HEK293 (cell line): ENCODE measurements around the gene RGL4.

Experiments used
- CTCF ChIA-PET: fragments of 350-600 bp; formaldehyde crosslinking; extraction: SDS; loops from one replicate; lab custom pipeline; 2021; ENCODE audit warnings: antibody characterized with exemption; lab: Yijun Ruan, JAX
- POLR2A ChIA-PET: fragments of 300-600 bp; formaldehyde crosslinking; extraction: SDS; loops from one replicate; lab custom pipeline; 2020; ENCODE audit warnings: antibody characterized with exemption, inconsistent platforms; lab: Yijun Ruan, JAX
- H3K27ac ChIP-seq: fragments of 200-500 bp; sonication (Bioruptor generic); 2 replicates; pipeline ENCODE4 v1.5.1; 2014; ENCODE audit warnings: low read depth, low read length, control low read depth, inconsistent platforms; ENCODE audit errors: extremely low read depth
- H3K36me3 ChIP-seq, 2 experiments: fragments of 200-500 bp in 1 of 2; sonication (Bioruptor generic) in 1 of 2; 1 replicate in 1 of 2; 2 replicates in 1 of 2; pipeline ENCODE4 v1.5.1; 2014 to 2017; ENCODE audit warnings: inconsistent platforms in 2 of 2, low read length in 2 of 2; ENCODE audit not compliant: control insufficient read depth in 2 of 2, insufficient read depth in 1 of 2
- H3K4me1 ChIP-seq: fragments of 200-500 bp; sonication (Bioruptor generic); 2 replicates; pipeline ENCODE4 v1.5.1; 2014; ENCODE audit warnings: mild to moderate bottlenecking, low read length, inconsistent platforms; ENCODE audit not compliant: control insufficient read depth, insufficient read depth
- H3K4me3 ChIP-seq: 2 replicates; pipeline ENCODE4 v1.5.1; 2011; ENCODE audit warnings: low read depth, mild to moderate bottlenecking, control low read depth, low read length, moderate library complexity
- H3K9me3 ChIP-seq: fragments of 200-500 bp; sonication (Bioruptor generic); 2 replicates; pipeline ENCODE4 v1.5.1; 2014; ENCODE audit warnings: low read depth, low read length, inconsistent platforms; ENCODE audit not compliant: control insufficient read depth, insufficient read depth
- BCL11B ChIP-seq: fragments of 450-650 bp; formaldehyde crosslinking; IDR thresholded peaks from 2 replicates; pipeline ENCODE4 v1.5.1; 2016; ENCODE audit warnings: low read depth, missing biosample characterization, missing genetic modification characterization
- GFI1B ChIP-seq: fragments of 450-650 bp; formaldehyde crosslinking; IDR thresholded peaks from 2 replicates; pipeline ENCODE4 v1.5.1; 2016; ENCODE audit warnings: missing biosample characterization, missing genetic modification characterization
- GLIS2 ChIP-seq: fragments of 450-650 bp; formaldehyde crosslinking; IDR thresholded peaks from 2 replicates; pipeline ENCODE4 v1.5.1; 2016; ENCODE audit warnings: missing biosample characterization, missing genetic modification characterization
- KLF16 ChIP-seq: fragments of 450-650 bp; formaldehyde crosslinking; IDR thresholded peaks from 2 replicates; pipeline ENCODE4 v1.5.1; 2017; ENCODE audit warnings: missing biosample characterization, missing genetic modification characterization
- MZF1 ChIP-seq: fragments of 450-650 bp; formaldehyde crosslinking; IDR thresholded peaks from 2 replicates; pipeline ENCODE4 v1.5.1; 2017; ENCODE audit warnings: missing biosample characterization, missing genetic modification characterization, borderline replicate concordance
- ZNF138 ChIP-seq: fragments of 450-650 bp; formaldehyde crosslinking; IDR thresholded peaks from 2 replicates; pipeline ENCODE4 v1.5.1; 2016; ENCODE audit warnings: missing biosample characterization, missing genetic modification characterization, borderline replicate concordance
- ZNF214 ChIP-seq: fragments of 450-650 bp; formaldehyde crosslinking; IDR thresholded peaks from 2 replicates; pipeline ENCODE4 v1.5.1; 2017; ENCODE audit warnings: missing biosample characterization, mild to moderate bottlenecking, missing genetic modification characterization, borderline replicate concordance
- ZNF324 ChIP-seq: fragments of 450-650 bp; formaldehyde crosslinking; IDR thresholded peaks from 2 replicates; pipeline ENCODE4 v1.5.1; 2016; ENCODE audit warnings: missing biosample characterization, missing genetic modification characterization
- ZNF521 ChIP-seq: fragments of 450-650 bp; formaldehyde crosslinking; IDR thresholded peaks from 2 replicates; pipeline ENCODE4 v1.5.1; 2017; ENCODE audit warnings: missing biosample characterization, mild to moderate bottlenecking, missing genetic modification characterization
- ZNF530 ChIP-seq: fragments of 450-650 bp; formaldehyde crosslinking; IDR thresholded peaks from 2 replicates; pipeline ENCODE4 v1.5.1; 2016; ENCODE audit warnings: low read depth, missing biosample characterization, missing genetic modification characterization
- ZNF585B ChIP-seq: fragments of 450-650 bp; formaldehyde crosslinking; IDR thresholded peaks from 2 replicates; pipeline ENCODE4 v1.5.1; 2016; ENCODE audit warnings: missing biosample characterization, missing genetic modification characterization
- ZNF610 ChIP-seq: fragments of 450-650 bp; formaldehyde crosslinking; IDR thresholded peaks from 2 replicates; pipeline ENCODE4 v1.5.1; 2016; ENCODE audit warnings: missing biosample characterization, missing genetic modification characterization, borderline replicate concordance
- ZNF654 ChIP-seq: fragments of 450-650 bp; formaldehyde crosslinking; IDR thresholded peaks from 2 replicates; pipeline ENCODE4 v1.5.1; 2016; ENCODE audit warnings: low read depth, missing biosample characterization, missing genetic modification characterization
- ZNF664 ChIP-seq: fragments of 450-650 bp; formaldehyde crosslinking; IDR thresholded peaks from 2 replicates; pipeline ENCODE4 v1.5.1; 2016; ENCODE audit warnings: missing biosample characterization, missing genetic modification characterization
- ZNF76 ChIP-seq: fragments of 450-650 bp; formaldehyde crosslinking; IDR thresholded peaks from 2 replicates; pipeline ENCODE4; 2016; ENCODE audit warnings: low read depth, missing biosample characterization, missing genetic modification characterization, borderline replicate concordance
- TF ChIP-seq, protein P1 (sequence below): IDR thresholded peaks from 2 replicates; pipeline ENCODE4 v1.6.1; 2011; ENCODE audit warnings: mild to moderate bottlenecking, low read depth, low read length, borderline replicate concordance
- TF ChIP-seq, protein P2 (sequence below): fragments of 450-650 bp; formaldehyde crosslinking; IDR thresholded peaks from 2 replicates; pipeline ENCODE4 v1.5.1; 2016; ENCODE audit warnings: missing biosample characterization, missing genetic modification characterization
- TF ChIP-seq, protein P3 (sequence below): fragments of 450-650 bp; formaldehyde crosslinking; IDR thresholded peaks from 2 replicates; pipeline ENCODE4 v1.5.1; 2016; ENCODE audit warnings: missing biosample characterization, missing genetic modification characterization
- TF ChIP-seq, protein P4 (sequence below): fragments of 450-650 bp; formaldehyde crosslinking; IDR thresholded peaks from 2 replicates; pipeline ENCODE4 v1.5.1; 2016; ENCODE audit warnings: missing biosample characterization, missing genetic modification characterization

RGL4 gene

DNA sequence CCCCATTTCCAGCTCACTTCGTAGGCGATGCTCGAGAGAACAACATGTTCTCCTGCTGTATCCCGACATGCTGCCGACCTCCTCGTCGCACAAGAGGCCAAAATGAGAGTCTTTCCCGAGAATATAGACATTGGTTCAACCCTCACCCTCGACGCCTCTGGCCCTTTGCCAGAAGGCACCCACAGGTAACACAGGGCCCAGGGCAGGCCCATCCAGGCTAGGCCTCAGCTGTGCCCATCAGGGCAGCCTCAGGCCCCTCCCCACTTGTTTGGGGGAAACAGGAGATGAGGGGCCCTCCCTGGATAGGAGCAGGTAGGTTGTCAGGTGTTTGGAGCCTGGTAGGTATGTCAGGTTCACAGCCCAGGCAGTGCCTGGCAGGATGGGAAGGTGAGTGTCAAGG is 2.7 kb upstream of the RGL4 start:
- Histone ChIP-seq H3K4me3 (no peak overlapping the region), H3K4me1 (no peaks in the 10 kb centered on the region), H3K27ac (no peak overlapping the region), H3K36me3 (peaks cover 0 to 89% of the 10 kb centered on the region in 2 experiments; a peak in 1 of 3 replicates)
- POLR2A ChIA-PET = no interaction called here
- no peak for TF ChIP-seq ZNF530
- no peak for TF ChIP-seq GLIS2 (tag by site-specific recombination)
- TF ChIP-seq, protein P1, sequence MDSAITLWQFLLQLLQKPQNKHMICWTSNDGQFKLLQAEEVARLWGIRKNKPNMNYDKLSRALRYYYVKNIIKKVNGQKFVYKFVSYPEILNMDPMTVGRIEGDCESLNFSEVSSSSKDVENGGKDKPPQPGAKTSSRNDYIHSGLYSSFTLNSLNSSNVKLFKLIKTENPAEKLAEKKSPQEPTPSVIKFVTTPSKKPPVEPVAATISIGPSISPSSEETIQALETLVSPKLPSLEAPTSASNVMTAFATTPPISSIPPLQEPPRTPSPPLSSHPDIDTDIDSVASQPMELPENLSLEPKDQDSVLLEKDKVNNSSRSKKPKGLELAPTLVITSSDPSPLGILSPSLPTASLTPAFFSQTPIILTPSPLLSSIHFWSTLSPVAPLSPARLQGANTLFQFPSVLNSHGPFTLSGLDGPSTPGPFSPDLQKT = no peak
- no peak for TF ChIP-seq ZNF610 (tag by site-specific recombination)
- no peak for TF ChIP-seq KLF16 (tag by site-specific recombination)
- TF ChIP-seq, protein P2, sequence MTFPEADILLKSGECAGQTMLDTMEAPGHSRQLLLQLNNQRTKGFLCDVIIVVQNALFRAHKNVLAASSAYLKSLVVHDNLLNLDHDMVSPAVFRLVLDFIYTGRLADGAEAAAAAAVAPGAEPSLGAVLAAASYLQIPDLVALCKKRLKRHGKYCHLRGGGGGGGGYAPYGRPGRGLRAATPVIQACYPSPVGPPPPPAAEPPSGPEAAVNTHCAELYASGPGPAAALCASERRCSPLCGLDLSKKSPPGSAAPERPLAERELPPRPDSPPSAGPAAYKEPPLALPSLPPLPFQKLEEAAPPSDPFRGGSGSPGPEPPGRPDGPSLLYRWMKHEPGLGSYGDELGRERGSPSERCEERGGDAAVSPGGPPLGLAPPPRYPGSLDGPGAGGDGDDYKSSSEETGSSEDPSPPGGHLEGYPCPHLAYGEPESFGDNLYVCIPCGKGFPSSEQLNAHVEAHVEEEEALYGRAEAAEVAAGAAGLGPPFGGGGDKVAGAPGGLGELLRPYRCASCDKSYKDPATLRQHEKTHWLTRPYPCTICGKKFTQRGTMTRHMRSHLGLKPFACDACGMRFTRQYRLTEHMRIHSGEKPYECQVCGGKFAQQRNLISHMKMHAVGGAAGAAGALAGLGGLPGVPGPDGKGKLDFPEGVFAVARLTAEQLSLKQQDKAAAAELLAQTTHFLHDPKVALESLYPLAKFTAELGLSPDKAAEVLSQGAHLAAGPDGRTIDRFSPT (tag by site-specific recombination) = no peak
- TF ChIP-seq, protein P3, sequence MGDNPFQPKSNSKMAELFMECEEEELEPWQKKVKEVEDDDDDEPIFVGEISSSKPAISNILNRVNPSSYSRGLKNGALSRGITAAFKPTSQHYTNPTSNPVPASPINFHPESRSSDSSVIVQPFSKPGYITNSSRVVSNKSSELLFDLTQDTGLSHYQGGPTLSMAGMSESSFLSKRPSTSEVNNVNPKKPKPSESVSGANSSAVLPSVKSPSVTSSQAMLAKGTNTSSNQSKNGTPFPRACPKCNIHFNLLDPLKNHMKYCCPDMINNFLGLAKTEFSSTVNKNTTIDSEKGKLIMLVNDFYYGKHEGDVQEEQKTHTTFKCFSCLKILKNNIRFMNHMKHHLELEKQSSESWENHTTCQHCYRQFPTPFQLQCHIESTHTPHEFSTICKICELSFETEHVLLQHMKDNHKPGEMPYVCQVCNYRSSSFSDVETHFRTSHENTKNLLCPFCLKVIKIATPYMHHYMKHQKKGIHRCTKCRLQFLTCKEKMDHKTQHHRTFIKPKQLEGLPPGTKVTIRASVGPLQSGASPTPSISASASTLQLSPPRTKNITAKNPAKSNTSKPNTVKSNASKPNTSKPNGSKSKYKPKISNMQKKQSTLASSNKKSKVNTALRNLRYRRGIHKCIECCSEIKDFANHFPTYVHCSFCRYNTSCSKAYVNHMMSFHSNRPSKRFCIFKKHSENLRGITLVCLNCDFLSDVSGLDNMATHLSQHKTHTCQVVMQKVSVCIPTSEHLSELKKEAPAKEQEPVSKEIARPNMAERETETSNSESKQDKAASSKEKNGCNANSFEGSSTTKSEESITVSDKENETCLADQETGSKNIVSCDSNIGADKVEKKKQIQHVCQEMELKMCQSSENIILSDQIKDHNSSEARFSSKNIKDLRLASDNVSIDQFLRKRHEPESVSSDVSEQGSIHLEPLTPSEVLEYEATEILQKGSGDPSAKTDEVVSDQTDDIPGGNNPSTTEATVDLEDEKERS = no peak
- TF ChIP-seq BCL11B (tag by site-specific recombination) = no peak
- no peak for TF ChIP-seq ZNF664 (tag by site-specific recombination)
- no peak for TF ChIP-seq ZNF324 (tag by site-specific recombination)
- TF ChIP-seq ZNF76 (tag by site-specific recombination) = no peak
- no peak for TF ChIP-seq ZNF585B (tag by site-specific recombination)
- TF ChIP-seq, protein P4, sequence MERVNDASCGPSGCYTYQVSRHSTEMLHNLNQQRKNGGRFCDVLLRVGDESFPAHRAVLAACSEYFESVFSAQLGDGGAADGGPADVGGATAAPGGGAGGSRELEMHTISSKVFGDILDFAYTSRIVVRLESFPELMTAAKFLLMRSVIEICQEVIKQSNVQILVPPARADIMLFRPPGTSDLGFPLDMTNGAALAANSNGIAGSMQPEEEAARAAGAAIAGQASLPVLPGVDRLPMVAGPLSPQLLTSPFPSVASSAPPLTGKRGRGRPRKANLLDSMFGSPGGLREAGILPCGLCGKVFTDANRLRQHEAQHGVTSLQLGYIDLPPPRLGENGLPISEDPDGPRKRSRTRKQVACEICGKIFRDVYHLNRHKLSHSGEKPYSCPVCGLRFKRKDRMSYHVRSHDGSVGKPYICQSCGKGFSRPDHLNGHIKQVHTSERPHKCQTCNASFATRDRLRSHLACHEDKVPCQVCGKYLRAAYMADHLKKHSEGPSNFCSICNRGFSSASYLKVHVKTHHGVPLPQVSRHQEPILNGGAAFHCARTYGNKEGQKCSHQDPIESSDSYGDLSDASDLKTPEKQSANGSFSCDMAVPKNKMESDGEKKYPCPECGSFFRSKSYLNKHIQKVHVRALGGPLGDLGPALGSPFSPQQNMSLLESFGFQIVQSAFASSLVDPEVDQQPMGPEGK (tag by site-specific recombination) = no peak
- TF ChIP-seq, all 188 proteins: peak for 0
- CTCF ChIA-PET = no interaction called here
- H3K9me3 ChIP-seq = no peaks in the 10 kb centered on the region

DNA sequence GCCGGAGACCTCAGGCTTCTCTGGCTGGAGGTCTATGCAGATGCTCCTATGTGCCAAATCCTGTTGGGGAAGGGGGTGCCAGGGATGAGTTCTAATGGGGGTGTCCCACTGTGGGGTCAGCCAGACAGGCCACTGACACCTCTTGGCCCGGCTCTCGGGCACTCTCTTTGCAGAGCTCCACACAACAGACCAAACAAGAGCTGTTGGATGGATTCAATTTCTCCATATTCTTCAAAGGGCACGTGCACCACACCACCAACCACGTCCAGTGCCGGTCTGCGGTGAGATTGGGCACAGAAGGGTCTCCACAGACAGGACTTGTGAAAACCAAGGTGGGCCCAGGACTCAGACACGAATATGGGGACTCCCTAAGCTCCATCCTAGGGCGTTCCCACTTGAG is 2.2 kb upstream of the RGL4 start:
- no peak overlapping the region for H3K27ac ChIP-seq
- CTCF ChIA-PET = no interaction called here
- no peaks in the 10 kb centered on the region for H3K9me3 ChIP-seq
- H3K4me1 ChIP-seq = no peaks in the 10 kb centered on the region
- TF ChIP-seq ZNF214 (tag by site-specific recombination) = no peak
- TF ChIP-seq ZNF138 = no peak
- no peak for TF ChIP-seq ZNF521 (tag by site-specific recombination)
- TF ChIP-seq MZF1 (tag by site-specific recombination) = no peak
- no peak for TF ChIP-seq GFI1B (tag by site-specific recombination)
- TF ChIP-seq ZNF654 (tag by site-specific recombination) = no peak
- POLR2A ChIA-PET = no interaction called here
- peaks cover 0 to 89% of the 10 kb centered on the region in 2 experiments; a peak in 1 of 3 replicates for H3K36me3 ChIP-seq
- no peak overlapping the region for H3K4me3 ChIP-seq
